Measurements from ENCODE around the gene NECTIN4.

Gene NECTIN4

GRCh38 chr1:161051219-161051618, 38.1 kb downstream of the NECTIN4 start:
- Histone ChIP-seq H3K9ac (ENCODE audit: low read depth, low read length) (no peak overlapping the region), H3K27me3 (ENCODE audit: control insufficient read depth, insufficient read depth, low read length) (no peaks in the 10 kb centered on the region), H3K4me1 (ENCODE audit: control insufficient read depth, insufficient read depth, low read length) (0 out of 2 replicates have a peak, but pooled peaks cover 3% of the 10 kb centered on the region), H3K9me3 (ENCODE audit: control insufficient read depth, insufficient read depth, low read length) (no peaks in the 10 kb centered on the region), H3K27ac (ENCODE audit: low read depth, low read length) (no peak overlapping the region), H3K36me3 (ENCODE audit: control insufficient read depth, insufficient read depth, low read length) (no peaks in the 10 kb centered on the region), H3K4me3 (ENCODE audit: low read depth, low read length) (no peak overlapping the region)

GRCh38 chr1:161048949-161049722, 40.2 kb downstream of the NECTIN4 start:
- Histone ChIP-seq H3K9me3 (ENCODE audit: control insufficient read depth, insufficient read depth, low read length) (no peaks in the 10 kb centered on the region), H3K36me3 (ENCODE audit: control insufficient read depth, insufficient read depth, low read length) (no peaks in the 10 kb centered on the region), H3K4me1 (ENCODE audit: control insufficient read depth, insufficient read depth, low read length) (0 out of 2 replicates have a peak, but pooled peaks cover 4% of the 10 kb centered on the region), H3K9ac (ENCODE audit: low read depth, low read length) (no peak overlapping the region), H3K4me3 (ENCODE audit: low read depth, low read length) (no peak overlapping the region), H3K27ac (ENCODE audit: low read depth, low read length) (no peak overlapping the region), H3K27me3 (ENCODE audit: control insufficient read depth, insufficient read depth, low read length) (no peaks in the 10 kb centered on the region)

GRCh38 chr1:161047436-161048420, 41.6 kb downstream of the NECTIN4 start:
- Histone ChIP-seq H3K4me1 (ENCODE audit: control insufficient read depth, insufficient read depth, low read length) (0 out of 2 replicates have a peak, but pooled peaks cover 4% of the 10 kb centered on the region), H3K9me3 (ENCODE audit: control insufficient read depth, insufficient read depth, low read length) (no peaks in the 10 kb centered on the region), H3K27ac (ENCODE audit: low read depth, low read length) (no peak overlapping the region), H3K36me3 (ENCODE audit: control insufficient read depth, insufficient read depth, low read length) (peaks cover 6% of the 10 kb centered on the region), H3K9ac (ENCODE audit: low read depth, low read length) (no peak overlapping the region), H3K27me3 (ENCODE audit: control insufficient read depth, insufficient read depth, low read length) (no peaks in the 10 kb centered on the region), H3K4me3 (ENCODE audit: low read depth, low read length) (no peak overlapping the region)

- peak overlapping the region; percentile 96 for H3K4me3 ChIP-seq (ENCODE audit: low read depth, low read length)
- H3K4me1 ChIP-seq (ENCODE audit: control insufficient read depth, insufficient read depth, low read length): 0 out of 2 replicates have a peak, but pooled peaks cover 4% of the 10 kb centered on the region
- peak overlapping the region; percentile 94; the same call in 1 of the 2 replicates for H3K9ac ChIP-seq (ENCODE audit: low read depth, low read length)
- no peaks in the 10 kb centered on the region for H3K27me3 ChIP-seq (ENCODE audit: control insufficient read depth, insufficient read depth, low read length)
- H3K27ac ChIP-seq (ENCODE audit: low read depth, low read length): peak overlapping the region; percentile 95
- no peaks in the 10 kb centered on the region for H3K9me3 ChIP-seq (ENCODE audit: control insufficient read depth, insufficient read depth, low read length)
- peaks cover 16% of the 10 kb centered on the region for H3K36me3 ChIP-seq (ENCODE audit: control insufficient read depth, insufficient read depth, low read length)
Observed at GRCh38 chr1:161046605-161047228, 42.6 kb downstream of the NECTIN4 start.

GRCh38 chr1:161045736-161046604, 43.4 kb downstream of the NECTIN4 start, which contains the start of gene USF1:
Gene USF1 (minus strand): TSS chr1:161045977. CDS start chr1:161043275, 2,702 bp downstream.
- Histone ChIP-seq H3K4me3 (ENCODE audit: low read depth, low read length) (peak within 1 kb of the TSS; percentile 96), H3K36me3 (ENCODE audit: control insufficient read depth, insufficient read depth, low read length) (peaks cover 22% of the 10 kb centered on the region), H3K4me1 (ENCODE audit: control insufficient read depth, insufficient read depth, low read length) (0 out of 2 replicates have a peak, but pooled peaks cover 4% of the 10 kb centered on the region), H3K9ac (ENCODE audit: low read depth, low read length) (peak within 1 kb of the TSS; percentile 94), H3K27ac (ENCODE audit: low read depth, low read length) (peak within 1 kb of the TSS; percentile 95), H3K27me3 (ENCODE audit: control insufficient read depth, insufficient read depth, low read length) (no peaks in the 10 kb centered on the region), H3K9me3 (ENCODE audit: control insufficient read depth, insufficient read depth, low read length) (no peaks in the 10 kb centered on the region)

- H3K9ac ChIP-seq (ENCODE audit: low read depth, low read length): peak overlapping the region; percentile 94
- no peaks in the 10 kb centered on the region for H3K9me3 ChIP-seq (ENCODE audit: control insufficient read depth, insufficient read depth, low read length)
- H3K27ac ChIP-seq (ENCODE audit: low read depth, low read length): peak overlapping the region; percentile 95
- 0 out of 2 replicates have a peak, but pooled peaks cover 4% of the 10 kb centered on the region for H3K4me1 ChIP-seq (ENCODE audit: control insufficient read depth, insufficient read depth, low read length)
- H3K36me3 ChIP-seq (ENCODE audit: control insufficient read depth, insufficient read depth, low read length): peaks cover 30% of the 10 kb centered on the region
- no peaks in the 10 kb centered on the region for H3K27me3 ChIP-seq (ENCODE audit: control insufficient read depth, insufficient read depth, low read length)
- H3K4me3 ChIP-seq (ENCODE audit: low read depth, low read length): peak overlapping the region; percentile 96
Observed at GRCh38 chr1:161044908-161045735, 44.2 kb downstream of the NECTIN4 start.

- H3K9ac ChIP-seq (ENCODE audit: low read depth, low read length): peak overlapping the region; percentile 12; the same call in 1 of the 2 replicates
- H3K9me3 ChIP-seq (ENCODE audit: control insufficient read depth, insufficient read depth, low read length): no peaks in the 10 kb centered on the region
- no peaks in the 10 kb centered on the region for H3K27me3 ChIP-seq (ENCODE audit: control insufficient read depth, insufficient read depth, low read length)
- peak overlapping the region; percentile 95 for H3K27ac ChIP-seq (ENCODE audit: low read depth, low read length)
- H3K36me3 ChIP-seq (ENCODE audit: control insufficient read depth, insufficient read depth, low read length): peaks cover 36% of the 10 kb centered on the region
- H3K4me1 ChIP-seq (ENCODE audit: control insufficient read depth, insufficient read depth, low read length): 0 out of 2 replicates have a peak, but pooled peaks cover 4% of the 10 kb centered on the region
- H3K4me3 ChIP-seq (ENCODE audit: low read depth, low read length): peak overlapping the region; percentile 96
Observed at GRCh38 chr1:161044535-161044907, 44.8 kb downstream of the NECTIN4 start.

- Histone ChIP-seq H3K4me1 (ENCODE audit: control insufficient read depth, insufficient read depth, low read length) (peaks cover 17% of the 10 kb centered on the region; the same call in 1 of the 2 replicates), H3K9me3 (ENCODE audit: control insufficient read depth, insufficient read depth, low read length) (no peaks in the 10 kb centered on the region), H3K36me3 (ENCODE audit: control insufficient read depth, insufficient read depth, low read length) (peaks cover 47% of the 10 kb centered on the region), H3K27me3 (ENCODE audit: control insufficient read depth, insufficient read depth, low read length) (no peaks in the 10 kb centered on the region), H3K27ac (ENCODE audit: low read depth, low read length) (no peak overlapping the region), H3K9ac (ENCODE audit: low read depth, low read length) (no peak overlapping the region), H3K4me3 (ENCODE audit: low read depth, low read length) (peak overlapping the region; percentile 81)
Observed at GRCh38 chr1:161039546-161039945, 49.8 kb downstream of the NECTIN4 start.

GRCh38 chr1:161039154-161039545, 50.2 kb downstream of the NECTIN4 start:
- H3K9ac ChIP-seq (ENCODE audit: low read depth, low read length): no peak overlapping the region
- peaks cover 17% of the 10 kb centered on the region; the same call in 1 of the 2 replicates for H3K4me1 ChIP-seq (ENCODE audit: control insufficient read depth, insufficient read depth, low read length)
- H3K27ac ChIP-seq (ENCODE audit: low read depth, low read length): peak overlapping the region; percentile 77
- peak overlapping the region; percentile 81 for H3K4me3 ChIP-seq (ENCODE audit: low read depth, low read length)
- peaks cover 47% of the 10 kb centered on the region for H3K36me3 ChIP-seq (ENCODE audit: control insufficient read depth, insufficient read depth, low read length)
- H3K27me3 ChIP-seq (ENCODE audit: control insufficient read depth, insufficient read depth, low read length): no peaks in the 10 kb centered on the region
- no peaks in the 10 kb centered on the region for H3K9me3 ChIP-seq (ENCODE audit: control insufficient read depth, insufficient read depth, low read length)

Data from HUES48 (cell line).